H1 (cell line): ENCODE measurements around the gene PSD2. TPM values are rescaled to one million over a fixed set of nuclear protein-coding genes. Genes with fewer than 3 reads are reported as not detected.

Source experiments
- BRCA1 ChIP-seq: IDR thresholded peaks from 2 replicates; pipeline ENCODE4 v1.6.1; 2012; ENCODE audit warnings: low read depth, low read length, improper control_type of control experiment
- GTF2F1 ChIP-seq: IDR thresholded peaks from 2 replicates; pipeline ENCODE4 v1.6.1; 2012; ENCODE audit warnings: low read depth, low read length, improper control_type of control experiment, borderline replicate concordance
- KDM4A ChIP-seq: IDR thresholded peaks from one replicate; pipeline ENCODE4 v1.7.1; 2012; ENCODE audit warnings: low read depth, mild to moderate bottlenecking, moderate library complexity, low read length, inconsistent platforms; ENCODE audit not compliant: severe bottlenecking
- KDM5A ChIP-seq: fragments of 200-600 bp; IDR thresholded peaks from 2 replicates; pipeline ENCODE4 v1.7.1; 2012; ENCODE audit warnings: mild to moderate bottlenecking, low read length, inconsistent platforms, mixed read lengths
- MAFK ChIP-seq: IDR thresholded peaks from 2 replicates; pipeline ENCODE4 v1.6.1; 2012; ENCODE audit warnings: low read depth, mild to moderate bottlenecking, improper control_type of control experiment, low read length
- NANOG ChIP-seq: IDR thresholded peaks from 2 replicates; pipeline ENCODE4 v1.6.1; 2011; ENCODE audit warnings: low read length, low read depth, mild to moderate bottlenecking, inconsistent platforms; ENCODE audit not compliant: insufficient read depth, poor library complexity, severe bottlenecking
- POLR2AphosphoS5 ChIP-seq: IDR thresholded peaks from 2 replicates; pipeline ENCODE4 v1.6.1; 2011; ENCODE audit warnings: low read depth, low read length
- POU5F1 ChIP-seq: IDR thresholded peaks from 2 replicates; pipeline ENCODE4 v1.6.1; 2011; ENCODE audit warnings: low read depth, mild to moderate bottlenecking, low read length, moderate library complexity
- SP1 ChIP-seq: IDR thresholded peaks from 2 replicates; pipeline ENCODE4 v1.6.1; 2011; ENCODE audit warnings: low read depth, low read length
- SP2 ChIP-seq: IDR thresholded peaks from 2 replicates; pipeline ENCODE4 v1.6.1; 2012; ENCODE audit warnings: mild to moderate bottlenecking, low read length, inconsistent platforms
- polyA plus RNA-seq, 7 experiments: library from polyadenylated mRNA; depleted of rRNA in 3 of 7; stranded (reverse) in 5 of 7; unstranded in 2 of 7; fragments of >200 nt in 5 of 7; fragments of 200-250 nt in 2 of 7; gene quantifications; 1 replicate in 5 of 7; 2 replicates in 1 of 7; 4 replicates in 1 of 7; pipeline versions ENCODE4 v1.2.1 to v1.2.3, GENCODE V29; 2011 to 2013; ENCODE audit warnings: missing spikeins in 2 of 7, mixed read lengths in 2 of 7
- total RNA-seq: library from RNA; stranded (reverse); fragmentation: NEBNext Ultra II Directional; extraction: Animal tissue kit (Norgen Biotek cat#: 25700); gene quantifications from 2 replicates; pipeline ENCODE4 v1.2.1, GENCODE V29; 2021

The PSD2 gene
- total and polyA plus RNA-seq, 2 of the 8 experiments (the other 6 are each of a cell fraction or from before 2014, with no cell fraction given), result 0.06 to 0.14 TPM

DNA sequence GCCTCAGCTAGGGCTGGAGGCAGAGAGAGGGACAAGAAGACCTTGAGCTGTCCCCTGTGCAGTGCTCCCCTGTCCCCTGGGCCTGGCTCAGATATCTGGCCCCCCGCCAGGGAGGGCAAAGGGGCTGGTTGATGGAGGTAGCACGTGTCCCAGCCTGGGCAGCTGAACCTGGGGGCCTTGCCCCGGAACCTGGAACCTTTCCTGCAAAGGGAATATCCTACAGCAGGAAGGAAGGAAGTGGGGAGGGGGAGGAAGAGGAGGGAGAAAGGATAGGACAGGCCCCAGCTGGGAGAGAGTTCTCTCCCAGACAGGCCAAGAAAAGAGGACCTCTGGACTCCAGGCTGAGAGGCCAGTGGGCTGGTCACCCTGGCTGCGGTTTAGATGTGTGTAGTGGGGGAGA, 27.6 kb upstream of the PSD2 start (continued):
- no peak for TF ChIP-seq KDM5A
- no peak for TF ChIP-seq BRCA1
- TF ChIP-seq GTF2F1, result no peak
- no peak for TF ChIP-seq NANOG
- TF ChIP-seq SP2, result no peak
- no peak for TF ChIP-seq MAFK
- no peak for TF ChIP-seq POLR2AphosphoS5
- no peak for TF ChIP-seq SP1
- TF ChIP-seq POU5F1, result no peak
- no peak for TF ChIP-seq KDM4A
